Measurements from ENCODE around the gene PDE2A.

The PDE2A gene

DNA sequence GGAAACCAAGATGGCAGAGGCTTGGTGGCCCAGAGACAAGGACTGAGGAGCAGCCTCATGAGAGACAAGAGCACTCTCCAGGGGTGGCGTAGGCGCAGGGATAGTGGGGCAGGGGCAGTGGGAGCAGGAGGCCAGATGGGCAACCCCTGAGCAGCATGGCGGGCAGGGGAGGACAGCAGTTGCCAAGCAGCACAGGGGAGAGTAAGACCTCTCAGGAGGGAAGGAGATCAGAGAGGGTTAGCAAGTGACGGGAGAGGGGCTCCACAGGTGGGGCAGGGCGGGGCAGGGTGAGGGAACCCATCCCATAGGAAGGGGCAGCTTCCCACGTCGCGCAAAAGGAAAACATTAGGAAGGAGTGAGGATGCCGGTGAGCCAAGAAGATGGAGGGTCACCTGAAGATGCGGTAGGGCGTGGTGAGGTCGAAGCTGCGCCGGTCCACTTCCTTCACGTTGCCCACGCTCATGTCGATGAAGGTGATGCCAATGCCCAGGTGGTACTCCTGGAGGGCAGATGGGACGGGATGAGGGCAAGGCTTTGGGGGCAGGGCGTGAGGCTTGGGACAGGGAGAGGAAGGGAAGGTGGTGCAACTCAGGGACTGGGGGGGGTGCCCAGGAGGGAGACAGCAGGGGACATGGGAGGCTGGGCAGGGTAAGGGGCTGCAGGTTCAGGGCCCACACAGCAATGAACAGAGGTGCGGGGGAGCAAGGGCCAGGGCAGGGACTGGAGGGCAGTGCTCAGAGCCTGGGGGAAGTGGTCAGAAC, 35.4 kb upstream of the PDE2A start:
- peaks cover 10% of the 10 kb centered on the region for H3K4me1 ChIP-seq (ENCODE audit: low read length)
- H3K4me3 ChIP-seq (ENCODE audit: low read length): no peak overlapping the region
- H2AFZ ChIP-seq (ENCODE audit: low read depth, low read length): no peak overlapping the region
- no peak overlapping the region for H3K27ac ChIP-seq (ENCODE audit: low read length)
- H3K36me3 ChIP-seq (replicated peaks; ENCODE audit: low read depth, low read length): peaks cover 56% of the 10 kb centered on the region
- H4K20me1 ChIP-seq (ENCODE audit: insufficient read depth, low read length): peaks cover 59% of the 10 kb centered on the region
- no peaks in the 10 kb centered on the region for H3K27me3 ChIP-seq (ENCODE audit: low read depth, low read length)
- TF ChIP-seq CTCF (IDR thresholded peaks at IDR 0.05; ENCODE audit: low read depth, low read length) (no peak), EZH2phosphoT487 (IDR thresholded peaks at IDR 0.05; ENCODE audit: low read depth) (no peak)
- no peaks in the 10 kb centered on the region for H3K9me3 ChIP-seq (ENCODE audit: insufficient read depth, low read length)
- H3K79me2 ChIP-seq (ENCODE audit: low read length): peaks cover 13% of the 10 kb centered on the region
- H3K4me2 ChIP-seq (ENCODE audit: low read length): no peak overlapping the region
- no peak overlapping the region for H3K9ac ChIP-seq (ENCODE audit: low read length)

GRCh38 chr11:72707032-72707431, 32.8 kb upstream of the PDE2A start:
- Histone ChIP-seq H3K27ac (ENCODE audit: low read length) (no peak overlapping the region), H3K4me3 (ENCODE audit: low read length) (no peak overlapping the region), H3K36me3 (replicated peaks; ENCODE audit: low read depth, low read length) (peaks cover 66% of the 10 kb centered on the region), H3K9ac (ENCODE audit: low read length) (no peak overlapping the region), H3K27me3 (ENCODE audit: low read depth, low read length) (no peaks in the 10 kb centered on the region), H2AFZ (ENCODE audit: low read depth, low read length) (no peak overlapping the region), H4K20me1 (ENCODE audit: insufficient read depth, low read length) (peaks cover 45% of the 10 kb centered on the region), H3K4me1 (ENCODE audit: low read length) (peaks cover 10% of the 10 kb centered on the region), H3K9me3 (ENCODE audit: insufficient read depth, low read length) (no peaks in the 10 kb centered on the region), H3K79me2 (ENCODE audit: low read length) (no peaks in the 10 kb centered on the region), H3K4me2 (ENCODE audit: low read length) (no peak overlapping the region)
- TF ChIP-seq EZH2phosphoT487 (IDR thresholded peaks at IDR 0.05; ENCODE audit: low read depth) (no peak), CTCF (IDR thresholded peaks at IDR 0.05; ENCODE audit: low read depth, low read length) (no peak)

DNA sequence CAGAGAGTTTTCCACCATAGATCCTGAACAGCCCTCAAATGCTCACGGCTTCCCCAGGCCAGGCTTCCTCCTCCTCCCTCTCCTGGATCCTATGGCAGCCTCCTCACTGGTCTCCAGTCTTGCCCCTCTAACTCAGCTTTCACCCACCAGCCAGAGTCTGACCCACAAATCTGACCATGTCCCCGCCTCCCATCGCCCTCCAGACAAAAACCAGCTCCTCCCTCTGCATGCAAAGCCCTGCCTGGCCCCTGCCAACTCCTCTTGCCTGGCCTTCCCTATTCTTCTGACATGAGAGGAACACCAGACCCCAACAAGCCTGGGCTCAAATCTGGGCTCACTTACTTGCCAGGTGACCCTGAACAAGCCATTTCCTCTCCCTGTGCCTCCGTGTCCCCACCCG, 32.4 kb upstream of the PDE2A start:
- no peak overlapping the region for H3K9ac ChIP-seq (ENCODE audit: low read length)
- H3K27ac ChIP-seq (ENCODE audit: low read length): no peak overlapping the region
- H3K4me3 ChIP-seq (ENCODE audit: low read length): no peak overlapping the region
- H3K9me3 ChIP-seq (ENCODE audit: insufficient read depth, low read length): no peaks in the 10 kb centered on the region
- no peaks in the 10 kb centered on the region for H3K27me3 ChIP-seq (ENCODE audit: low read depth, low read length)
- no peak overlapping the region for H3K4me2 ChIP-seq (ENCODE audit: low read length)
- H3K36me3 ChIP-seq (replicated peaks; ENCODE audit: low read depth, low read length): peaks cover 70% of the 10 kb centered on the region
- peaks cover 45% of the 10 kb centered on the region for H4K20me1 ChIP-seq (ENCODE audit: insufficient read depth, low read length)
- no peak for TF ChIP-seq EZH2phosphoT487 (IDR thresholded peaks at IDR 0.05; ENCODE audit: low read depth)
- TF ChIP-seq CTCF (IDR thresholded peaks at IDR 0.05; ENCODE audit: low read depth, low read length): no peak
- no peaks in the 10 kb centered on the region for H3K79me2 ChIP-seq (ENCODE audit: low read length)
- no peak overlapping the region for H2AFZ ChIP-seq (ENCODE audit: low read depth, low read length)
- peaks cover 14% of the 10 kb centered on the region for H3K4me1 ChIP-seq (ENCODE audit: low read length)

DNA sequence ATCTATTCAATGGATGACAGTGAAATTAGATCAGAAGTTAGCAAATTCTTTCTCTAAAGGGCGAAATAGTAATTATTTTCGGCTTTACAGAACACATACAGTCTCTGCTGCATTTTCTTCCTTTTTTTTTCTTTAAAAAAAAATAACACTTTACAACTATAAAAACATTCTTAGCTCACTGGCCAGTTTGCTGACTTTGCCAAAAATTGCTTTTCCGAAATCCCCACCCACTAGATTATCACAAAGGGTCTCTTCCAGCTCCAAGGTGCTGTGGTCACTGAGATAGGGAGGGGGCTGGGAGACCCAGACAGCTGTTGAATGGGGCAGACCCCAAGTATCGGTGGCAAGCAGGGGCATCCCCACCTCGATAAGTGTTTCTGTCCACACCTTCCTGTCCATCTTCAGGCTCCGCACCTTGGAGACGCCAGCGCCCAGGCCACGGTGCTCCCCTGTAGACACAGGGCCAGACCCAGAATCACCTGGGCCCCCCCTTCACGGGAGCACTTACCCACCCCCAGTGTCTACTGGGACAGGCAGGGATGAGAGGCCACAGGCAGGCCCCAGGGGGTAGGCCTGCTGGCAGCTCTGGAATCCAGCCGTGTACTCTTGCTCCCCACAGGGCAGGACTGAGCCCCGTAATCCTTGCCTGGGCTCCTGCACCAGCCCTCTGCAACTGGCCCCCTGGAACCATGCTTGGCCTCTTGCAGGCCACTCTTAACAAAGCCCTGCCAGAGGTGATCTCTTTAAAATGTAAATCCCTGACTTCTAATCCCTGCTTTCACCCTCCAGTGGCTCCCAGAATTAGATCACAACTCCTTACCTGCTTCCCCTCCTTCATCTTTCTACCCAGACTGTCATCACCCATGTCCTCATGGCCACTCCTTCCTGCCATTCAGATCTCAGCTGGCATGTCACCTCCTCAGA, 31.5 kb upstream of the PDE2A start:
- Histone ChIP-seq H3K79me2 (ENCODE audit: low read length) (no peaks in the 10 kb centered on the region), H3K9me3 (ENCODE audit: insufficient read depth, low read length) (no peaks in the 10 kb centered on the region), H3K4me1 (ENCODE audit: low read length) (peaks cover 22% of the 10 kb centered on the region), H3K27me3 (ENCODE audit: low read depth, low read length) (no peaks in the 10 kb centered on the region), H3K27ac (ENCODE audit: low read length) (no peak overlapping the region), H3K9ac (ENCODE audit: low read length) (no peak overlapping the region), H3K4me2 (ENCODE audit: low read length) (no peak overlapping the region), H4K20me1 (ENCODE audit: insufficient read depth, low read length) (peaks cover 44% of the 10 kb centered on the region), H3K36me3 (replicated peaks; ENCODE audit: low read depth, low read length) (peaks cover 72% of the 10 kb centered on the region), H3K4me3 (ENCODE audit: low read length) (no peak overlapping the region), H2AFZ (ENCODE audit: low read depth, low read length) (no peak overlapping the region)
- TF ChIP-seq EZH2phosphoT487 (IDR thresholded peaks at IDR 0.05; ENCODE audit: low read depth): no peak
- no peak for TF ChIP-seq CTCF (IDR thresholded peaks at IDR 0.05; ENCODE audit: low read depth, low read length)
